COLO668 (cell line): ENCODE measurements around the gene TMEM179B.
A peak's percentile ranks its signal among the peaks of the same experiment; 100 is the strongest.
"Not testable (repeated sequence)": the region's sequence is repeated elsewhere in the genome, so short reads cannot be mapped to it uniquely, and the experiment has no call there.

ENCODE experiments used
- DNase-seq: peaks from one replicate; lab custom pipeline; 2025; ENCODE audit not compliant: unreplicated experiment; lab: John Stamatoyannopoulos, UW

Gene TMEM179B

GRCh38 chr11:62787005-62787759, at the start of gene TMEM179B:
TSS of gene TMEM179B (plus strand) at chr11:62787402. CDS start at chr11:62787432, 30 bp downstream.
- DNase-seq, result peak; percentile 98

GRCh38 chr11:62747475-62748160, 39.6 kb upstream of the TMEM179B start:
- no peak for DNase-seq

- not testable (repeated sequence) for DNase-seq
Observed at GRCh38 chr11:62749931-62750330, 37.3 kb upstream of the TMEM179B start.

GRCh38 chr11:62752177-62752785, 34.9 kb upstream of the TMEM179B start:
- no peak for DNase-seq

- DNase-seq, result no peak
Observed at GRCh38 chr11:62752994-62753735, 34.0 kb upstream of the TMEM179B start.

GRCh38 chr11:62753736-62754603, 33.2 kb upstream of the TMEM179B start, which contains the start of gene ZBTB3:
TSS of gene ZBTB3 (minus strand) at chr11:62754160. CDS start at chr11:62753664, 496 bp downstream.
- DNase-seq, result peak; percentile 96

- DNase-seq, result no peak
Observed at GRCh38 chr11:62755086-62755615, 32.1 kb upstream of the TMEM179B start.

GRCh38 chr11:62757846-62758788, 29.1 kb upstream of the TMEM179B start:
- DNase-seq, result no peak

GRCh38 chr11:62760867-62761227, 26.4 kb upstream of the TMEM179B start:
- DNase-seq, result not testable (repeated sequence)

GRCh38 chr11:62770778-62771143, 16.4 kb upstream of the TMEM179B start:
- peak; percentile 45 for DNase-seq

GRCh38 chr11:62771144-62772021, 15.8 kb upstream of the TMEM179B start, which contains the start of gene TAF6L:
TSS of gene TAF6L (plus strand) at chr11:62771396. CDS start at chr11:62775784, 4,388 bp downstream.
- peak; percentile 96 for DNase-seq

GRCh38 chr11:62774407-62774806, 12.8 kb upstream of the TMEM179B start:
- DNase-seq, result no peak

GRCh38 chr11:62775646-62776045, 11.6 kb upstream of the TMEM179B start:
- no peak for DNase-seq

- no peak for DNase-seq
Observed at GRCh38 chr11:62777389-62777788, 9.8 kb upstream of the TMEM179B start.

- no peak for DNase-seq
Observed at GRCh38 chr11:62778441-62778840, 8.8 kb upstream of the TMEM179B start.

- no peak for DNase-seq
Observed at GRCh38 chr11:62782753-62783152, 4.4 kb upstream of the TMEM179B start.

- DNase-seq, result peak; percentile 90
Observed at GRCh38 chr11:62786318-62787004, 741 bp upstream of the TMEM179B start.
